GM19240 (cell line): ENCODE results near the gene SCN1A.
"Not testable (repeated sequence)": the region's sequence is repeated elsewhere in the genome, so short reads cannot be mapped to it uniquely, and the experiment has no call there.

Experiments
- DNase-seq: peaks from one replicate; pipeline ENCODE4 v3.0.0; 2011; ENCODE audit warnings: low spot score; ENCODE audit not compliant: insufficient read length

The SCN1A gene

GRCh38 chr2:165985120-165985519 is 142.7 kb downstream of the SCN1A start:
- no peak for DNase-seq

DNA sequence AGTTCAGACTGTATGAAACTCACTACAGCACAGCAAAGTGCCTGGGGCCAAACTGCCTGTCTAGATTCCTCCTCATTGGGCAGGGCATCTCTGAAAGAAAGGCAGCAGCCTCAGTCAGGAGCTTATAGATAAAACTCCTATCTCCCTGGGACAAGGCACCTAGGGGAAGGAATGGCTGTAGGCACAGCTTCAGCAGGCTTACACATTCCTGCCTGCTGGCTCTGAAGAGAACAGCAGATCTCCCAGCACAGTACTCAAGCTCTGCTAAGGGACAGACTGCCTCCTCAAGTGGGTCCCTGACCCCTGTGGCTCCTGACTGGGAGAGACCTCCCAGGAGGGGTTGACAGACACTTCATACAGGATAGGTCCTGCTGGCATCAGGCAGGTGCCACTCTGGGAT is 155.7 kb downstream of the SCN1A start:
- DNase-seq: not testable (repeated sequence)

DNA sequence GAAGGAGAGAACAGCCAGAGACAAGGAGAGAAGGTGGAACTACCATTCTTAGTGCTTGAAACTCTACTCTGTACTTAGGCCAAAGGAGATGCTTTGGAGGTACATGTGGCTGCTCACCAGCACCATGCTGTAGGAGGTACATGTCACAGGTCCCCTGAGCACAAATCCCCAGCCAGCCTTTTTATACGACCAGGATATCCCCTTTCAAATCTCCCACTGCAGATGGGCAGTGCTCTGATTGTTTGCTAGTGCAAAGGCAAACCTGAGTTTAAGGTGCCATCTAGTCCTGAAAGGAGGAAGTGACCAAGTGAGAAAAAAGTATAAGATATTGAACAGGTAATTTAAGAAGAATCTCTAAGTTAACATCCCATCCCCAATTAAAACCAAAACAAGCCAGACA is 157.2 kb downstream of the SCN1A start:
- no peak for DNase-seq

GRCh38 chr2:165969227-165969626 is 158.6 kb downstream of the SCN1A start:
- no peak for DNase-seq

DNA sequence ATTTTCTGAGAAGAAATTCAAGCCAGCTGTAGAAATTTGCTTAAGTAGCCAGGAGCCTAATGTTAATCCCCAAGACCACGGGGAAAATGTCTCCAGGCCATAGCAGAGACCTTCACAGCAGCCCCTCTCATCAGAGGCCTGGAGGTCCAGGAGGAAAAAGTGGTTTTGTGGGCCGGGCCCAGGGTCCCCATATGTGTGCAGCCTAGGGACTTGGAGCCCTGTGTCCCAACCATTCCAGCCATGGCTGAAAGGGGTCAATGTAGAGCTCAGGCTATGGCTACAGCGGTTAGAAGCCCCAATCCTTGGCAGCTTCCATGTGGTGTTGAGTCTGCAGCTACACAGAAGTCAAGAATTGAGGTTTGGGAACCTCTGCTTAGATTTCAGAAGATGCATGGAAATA is 160.1 kb downstream of the SCN1A start:
- DNase-seq: no peak

DNA sequence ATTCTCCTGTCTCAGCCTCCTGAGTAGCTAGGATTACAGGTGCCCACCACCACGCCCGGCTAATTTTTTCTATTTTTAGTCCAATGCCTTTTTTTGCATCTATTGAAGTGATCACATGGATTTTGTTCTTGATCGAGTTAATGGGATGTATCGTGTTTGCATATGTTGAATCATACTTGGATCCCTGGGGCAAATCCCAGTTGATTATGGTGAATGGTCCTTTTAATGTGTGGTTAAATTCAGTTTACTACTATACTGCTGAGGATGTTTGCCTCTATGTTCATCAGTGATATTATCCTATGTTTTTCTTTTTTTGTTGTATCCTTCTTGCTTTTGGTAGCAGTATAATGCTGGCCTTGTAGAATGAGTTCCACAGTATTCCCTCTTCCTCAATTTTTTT is 166.0 kb downstream of the SCN1A start:
- no peak for DNase-seq

- DNase-seq: no peak
Observed at GRCh38 chr2:165959371-165959770, 168.4 kb downstream of the SCN1A start.

- DNase-seq: no peak
Observed at GRCh38 chr2:165958313-165958960, 169.4 kb downstream of the SCN1A start.

- DNase-seq: no peak
Observed at GRCh38 chr2:165957030-165957675, 170.7 kb downstream of the SCN1A start.

- peak; percentile 78 for DNase-seq
Observed at GRCh38 chr2:165953655-165954606, 173.9 kb downstream of the SCN1A start, which contains the start of gene TTC21B. TSS of gene TTC21B (minus strand) at chr2:165953776. CDS start at chr2:165953705, 71 bp downstream.

- DNase-seq: peak; percentile 28
Observed at GRCh38 chr2:165953306-165953654, 174.5 kb downstream of the SCN1A start.

DNA sequence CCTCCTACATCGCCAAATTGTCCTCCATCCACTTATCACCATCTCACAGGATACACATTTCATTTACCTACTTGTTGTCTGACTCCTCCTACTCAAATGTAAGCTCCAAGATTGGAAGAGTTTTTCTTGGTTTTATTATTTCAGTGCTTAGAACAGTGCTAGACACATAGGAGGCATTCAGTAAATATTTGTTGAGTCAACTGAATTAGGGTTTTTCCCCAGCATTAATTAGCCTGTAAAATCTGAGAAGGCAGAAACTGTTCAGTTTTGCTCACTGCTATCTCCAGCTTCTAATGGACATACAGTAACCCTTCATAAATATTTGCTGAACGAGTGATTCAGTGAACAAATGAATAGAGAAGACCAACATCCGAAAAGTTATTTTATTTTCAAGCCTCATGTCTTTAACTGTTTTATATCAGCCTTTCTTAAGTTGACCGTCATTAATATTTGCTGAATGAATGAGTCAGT is 175.0 kb downstream of the SCN1A start:
- no peak for DNase-seq

DNA sequence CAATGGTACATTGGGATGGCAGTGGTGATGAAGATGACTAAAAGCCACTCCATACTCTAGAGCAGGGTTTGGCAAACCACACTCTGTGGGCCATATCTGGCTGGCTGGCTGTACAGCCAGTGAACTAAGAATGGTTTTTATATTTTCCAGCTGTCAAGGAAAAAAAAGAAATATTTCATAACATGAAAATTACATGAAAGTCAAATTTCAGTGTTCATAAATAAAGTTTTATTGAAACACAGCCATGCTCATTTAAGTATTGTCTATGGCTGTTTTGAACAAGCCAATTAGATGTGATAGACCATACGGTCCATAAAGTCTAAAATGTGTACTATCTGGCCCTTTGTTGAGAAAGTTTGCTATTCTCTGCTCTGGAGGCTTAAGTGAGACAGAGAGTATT is 175.7 kb downstream of the SCN1A start:
- DNase-seq: no peak

DNA sequence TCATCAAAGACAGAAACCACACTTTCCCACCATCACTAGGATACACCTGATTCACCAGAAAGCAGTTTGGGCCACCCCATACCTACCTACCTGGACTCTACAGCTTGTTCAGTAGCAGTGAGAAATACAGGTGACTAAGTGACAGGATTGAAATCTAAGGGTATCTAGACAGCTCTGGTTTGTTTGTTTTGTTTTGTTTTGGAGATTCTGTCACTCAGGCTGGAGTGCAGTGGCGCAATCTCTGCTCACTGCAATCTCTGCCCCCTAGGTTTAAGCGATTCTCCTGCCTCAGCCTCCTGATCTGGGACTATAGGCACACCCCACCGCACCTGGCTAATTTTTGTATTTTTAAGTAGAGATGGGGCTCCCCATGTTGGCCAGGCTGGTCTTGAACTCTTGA is 177.4 kb downstream of the SCN1A start:
- no peak for DNase-seq

- no peak for DNase-seq
Observed at GRCh38 chr2:165941827-165942226, 186.0 kb downstream of the SCN1A start.

GRCh38 chr2:165938237-165938636 is 189.6 kb downstream of the SCN1A start:
- DNase-seq: no peak
